Dermis blood vessel endothelial cell (primary cell): ENCODE data around the gene FAM13B. TPM values are rescaled to one million over a fixed set of nuclear protein-coding genes. Genes with fewer than 3 reads are reported as not detected.
"Not testable (repeated sequence)": the region's sequence is repeated elsewhere in the genome, so short reads cannot be mapped to it uniquely, and the experiment has no call there.

Experiments
- DNase-seq: peaks from one replicate; pipeline ENCODE4 v3.0.0; 2010
- total RNA-seq: library from RNA; depleted of rRNA; stranded (reverse); fragments of >200 nt; gene quantifications from 2 replicates; pipeline ENCODE4 v1.2.3, GENCODE V29; 2014

FAM13B gene
- total RNA-seq, result 22.6 and 28.8 TPM in 2 replicates

GRCh38 chr5:138032572-138033385, at the start of gene FAM13B:
Gene FAM13B, minus strand, starts transcription at chr5:138033079. Its CDS starts 13,968 bp downstream, at chr5:138019111.
- DNase-seq, result peak; percentile 79

GRCh38 chr5:138082033-138082432, 49.2 kb upstream of the FAM13B start:
- no peak for DNase-seq

- no peak for DNase-seq
Measured at GRCh38 chr5:138078006-138078643, 45.2 kb upstream of the FAM13B start.

- DNase-seq, result peak; percentile 79
Measured at GRCh38 chr5:138077064-138077696, 44.3 kb upstream of the FAM13B start.

- DNase-seq, result not testable (repeated sequence)
Measured at GRCh38 chr5:138070026-138070425, 37.1 kb upstream of the FAM13B start.

GRCh38 chr5:138068742-138069600, 36.1 kb upstream of the FAM13B start:
- DNase-seq, result peak; percentile 93

GRCh38 chr5:138067945-138068344, 35.1 kb upstream of the FAM13B start:
- DNase-seq, result no peak

- peak; percentile 19 for DNase-seq
Measured at GRCh38 chr5:138065102-138065501, 32.2 kb upstream of the FAM13B start.

- DNase-seq, result no peak
Measured at GRCh38 chr5:138064526-138064925, 31.6 kb upstream of the FAM13B start.

GRCh38 chr5:138054847-138055558, 22.1 kb upstream of the FAM13B start:
- peak; percentile 19 for DNase-seq

GRCh38 chr5:138054206-138054605, 21.3 kb upstream of the FAM13B start:
- no peak for DNase-seq

GRCh38 chr5:138053554-138053953, 20.7 kb upstream of the FAM13B start:
- no peak for DNase-seq

GRCh38 chr5:138052718-138053117, 19.8 kb upstream of the FAM13B start:
- DNase-seq, result not testable (repeated sequence)

- no peak for DNase-seq
Measured at GRCh38 chr5:138051441-138052296, 18.8 kb upstream of the FAM13B start.

GRCh38 chr5:138045283-138045682, 12.4 kb upstream of the FAM13B start:
- not testable (repeated sequence) for DNase-seq

- no peak for DNase-seq
Measured at GRCh38 chr5:138038826-138039225, 5.9 kb upstream of the FAM13B start.

- DNase-seq, result no peak
Measured at GRCh38 chr5:138037907-138038633, 5.2 kb upstream of the FAM13B start.

GRCh38 chr5:138037271-138037670, 4.4 kb upstream of the FAM13B start:
- DNase-seq, result no peak

- DNase-seq, result peak; percentile 94
Measured at GRCh38 chr5:138035605-138036537, 3.0 kb upstream of the FAM13B start.
